VCaP (cell line): ENCODE measurements around the gene DLG2.
A peak's percentile ranks its signal among the peaks of the same experiment; 100 is the strongest.
"Not testable (repeated sequence)": the region's sequence is repeated elsewhere in the genome, so short reads cannot be mapped to it uniquely, and the experiment has no call there.

Source experiments
- H3K27ac ChIP-seq: fragments of 450-650 bp; 2 replicates; pipeline ENCODE4 v1.5.1; 2017
- TF ChIP-seq, protein P1 (sequence below): fragments of 450-650 bp; conservative IDR thresholded peaks from 2 replicates; pipeline ENCODE4 v1.5.1; 2017; ENCODE audit warnings: mild to moderate bottlenecking, moderate library complexity

DLG2 gene

DNA sequence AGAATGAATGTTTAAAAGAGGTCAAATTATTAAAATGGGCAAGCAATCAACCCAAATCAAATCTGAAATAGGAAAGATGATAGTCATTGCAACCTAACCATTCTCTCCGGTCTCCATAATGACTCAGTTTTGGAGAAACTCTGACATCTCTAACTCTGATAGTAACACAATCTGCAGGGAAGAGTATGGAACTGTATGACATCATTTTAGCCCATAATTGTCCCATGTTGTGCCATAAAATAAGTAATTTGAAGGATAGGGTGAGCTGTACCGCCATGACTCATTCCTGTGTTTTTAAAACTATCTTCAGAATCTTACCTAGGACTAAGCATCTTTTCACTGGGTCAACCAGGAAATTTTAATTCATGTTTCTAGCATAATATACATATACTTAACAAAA lies 350.8 kb downstream of the DLG2 start:
- TF ChIP-seq, protein P1, sequence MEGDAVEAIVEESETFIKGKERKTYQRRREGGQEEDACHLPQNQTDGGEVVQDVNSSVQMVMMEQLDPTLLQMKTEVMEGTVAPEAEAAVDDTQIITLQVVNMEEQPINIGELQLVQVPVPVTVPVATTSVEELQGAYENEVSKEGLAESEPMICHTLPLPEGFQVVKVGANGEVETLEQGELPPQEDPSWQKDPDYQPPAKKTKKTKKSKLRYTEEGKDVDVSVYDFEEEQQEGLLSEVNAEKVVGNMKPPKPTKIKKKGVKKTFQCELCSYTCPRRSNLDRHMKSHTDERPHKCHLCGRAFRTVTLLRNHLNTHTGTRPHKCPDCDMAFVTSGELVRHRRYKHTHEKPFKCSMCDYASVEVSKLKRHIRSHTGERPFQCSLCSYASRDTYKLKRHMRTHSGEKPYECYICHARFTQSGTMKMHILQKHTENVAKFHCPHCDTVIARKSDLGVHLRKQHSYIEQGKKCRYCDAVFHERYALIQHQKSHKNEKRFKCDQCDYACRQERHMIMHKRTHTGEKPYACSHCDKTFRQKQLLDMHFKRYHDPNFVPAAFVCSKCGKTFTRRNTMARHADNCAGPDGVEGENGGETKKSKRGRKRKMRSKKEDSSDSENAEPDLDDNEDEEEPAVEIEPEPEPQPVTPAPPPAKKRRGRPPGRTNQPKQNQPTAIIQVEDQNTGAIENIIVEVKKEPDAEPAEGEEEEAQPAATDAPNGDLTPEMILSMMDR: no peak
- no peak overlapping the region for H3K27ac ChIP-seq

- H3K27ac ChIP-seq: not testable (repeated sequence)
Observed at GRCh38 chr11:85270315-85270714, 356.8 kb downstream of the DLG2 start.

DNA sequence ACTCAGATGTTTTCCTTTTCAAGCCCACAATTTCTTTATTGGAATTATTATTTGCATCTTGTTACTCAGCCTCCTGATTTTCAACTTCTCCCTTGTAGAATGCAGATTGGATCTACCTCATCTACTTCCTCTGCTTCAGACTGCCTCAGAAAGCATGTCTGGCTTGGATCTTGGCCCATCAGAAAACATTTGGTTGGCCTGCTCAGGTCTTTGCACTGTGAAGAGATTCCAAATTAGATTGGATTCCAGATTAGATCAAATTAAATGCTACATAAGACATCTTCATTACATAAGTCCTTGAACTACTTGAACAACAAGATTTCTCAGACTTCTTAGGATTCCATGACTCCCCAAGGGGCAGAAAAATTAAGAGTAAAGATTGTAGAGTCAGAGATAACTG lies 358.0 kb downstream of the DLG2 start:
- peak overlapping the region; percentile 42 for H3K27ac ChIP-seq
- TF ChIP-seq, protein P1: no peak

DNA sequence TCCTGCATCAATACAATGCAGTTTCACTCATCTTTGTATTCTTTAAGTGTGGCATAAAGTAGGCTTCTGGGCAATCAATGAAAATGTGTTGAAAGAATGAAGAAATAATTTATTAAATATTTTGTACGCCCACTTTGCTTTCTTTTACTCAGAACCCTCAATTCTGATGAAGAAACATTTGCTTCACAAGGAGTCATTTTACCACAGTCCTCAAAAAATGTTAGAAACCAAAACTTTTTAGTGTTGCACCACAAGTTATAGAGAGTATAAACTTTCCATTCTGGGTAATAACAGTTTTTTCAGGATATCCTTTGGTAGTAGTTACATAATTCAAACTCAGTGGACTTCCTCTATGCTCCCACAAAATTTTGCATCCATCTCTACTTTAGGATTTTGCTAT lies 360.5 kb downstream of the DLG2 start:
- TF ChIP-seq, protein P1: no peak
- no peak overlapping the region for H3K27ac ChIP-seq

- TF ChIP-seq, protein P1: no peak
- H3K27ac ChIP-seq: no peak overlapping the region
Observed at GRCh38 chr11:85263328-85263727, 363.8 kb downstream of the DLG2 start.

- no peak overlapping the region for H3K27ac ChIP-seq
- TF ChIP-seq, protein P1: no peak
Observed at GRCh38 chr11:85257837-85258236, 369.3 kb downstream of the DLG2 start.

GRCh38 chr11:85256433-85256832 lies 370.7 kb downstream of the DLG2 start:
- no peak overlapping the region for H3K27ac ChIP-seq
- TF ChIP-seq, protein P1: no peak

GRCh38 chr11:85249482-85249881 lies 377.7 kb downstream of the DLG2 start:
- no peak overlapping the region for H3K27ac ChIP-seq
- TF ChIP-seq, protein P1: no peak
